Measurements from ENCODE around the gene FNDC3B.

DNA sequence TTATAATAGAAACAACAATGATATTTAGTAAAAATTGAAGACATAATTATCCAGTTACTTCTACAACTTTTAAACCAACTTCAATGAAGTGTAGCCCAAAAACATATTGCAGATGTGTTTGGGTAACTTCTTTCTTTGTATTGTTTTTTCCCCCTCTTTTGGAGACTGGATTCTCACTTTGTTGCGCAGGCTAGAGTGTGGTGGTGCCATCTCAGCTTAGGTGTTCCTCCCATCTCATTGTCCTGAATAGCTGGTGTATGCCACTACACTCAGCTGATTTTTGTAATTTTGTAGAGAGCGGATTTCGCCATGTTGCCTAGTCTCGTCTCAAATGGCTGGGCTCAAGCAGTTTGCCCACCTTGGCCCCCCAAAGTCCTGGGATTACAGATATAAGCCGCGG is 148.1 kb downstream of the FNDC3B start:
- TF ChIP-seq CTCF (IDR thresholded peaks at IDR 0.05; ENCODE audit: low read depth, low read length) (no peak), POLR2A (IDR thresholded peaks at IDR 0.05; ENCODE audit: extremely low read depth, insufficient read length) (no peak)
